ENCODE data around the gene COL6A1.

GRCh38 chr21:45984584-45985095 is 3.1 kb downstream of the COL6A1 start:
- TF ChIP-seq CTCF (conservative IDR thresholded peaks at IDR 0.05; ENCODE audit: low read depth, low read length) (no peak), EZH2 (IDR thresholded peaks at IDR 0.05; ENCODE audit: borderline replicate concordance, low read depth, low read length, poor library complexity, severe bottlenecking) (no peak)
